Trophoblast cell (in vitro differentiated cells and primary cell): ENCODE results near the gene SCP2.

Experiments used
- DNase-seq, 2 donors: peaks; one replicate each; pipeline ENCODE4 v3.0.0-alpha.2; 2016
- H2AFZ ChIP-seq: 2 replicates; pipeline ENCODE4 v1.6.1; 2013; ENCODE audit warnings: low read length, moderate library complexity, mild to moderate bottlenecking; ENCODE audit not compliant: insufficient read depth, poor library complexity
- H2AK5ac ChIP-seq: 2 replicates; pipeline ENCODE4 v1.6.1; 2013; ENCODE audit warnings: mild to moderate bottlenecking, low read length
- H2BK120ac ChIP-seq: 2 replicates; pipeline ENCODE4 v1.6.1; 2013; ENCODE audit warnings: low read length, mild to moderate bottlenecking, moderate library complexity; ENCODE audit not compliant: insufficient read depth, poor library complexity
- H2BK12ac ChIP-seq: 2 replicates; pipeline ENCODE4 v1.6.1; 2013; ENCODE audit warnings: mild to moderate bottlenecking, low read length, moderate library complexity
- H2BK5ac ChIP-seq: 2 replicates; pipeline ENCODE4 v1.6.1; 2013; ENCODE audit warnings: low read length, low read depth, moderate library complexity, mild to moderate bottlenecking; ENCODE audit not compliant: poor library complexity
- H3K14ac ChIP-seq: 2 replicates; pipeline ENCODE4 v1.6.1; 2013; ENCODE audit warnings: mild to moderate bottlenecking, low read length
- H3K18ac ChIP-seq: 2 replicates; pipeline ENCODE4 v1.6.1; 2013; ENCODE audit warnings: mild to moderate bottlenecking, low read length
- H3K23ac ChIP-seq: 2 replicates; pipeline ENCODE4 v1.6.1; 2013; ENCODE audit warnings: low read length
- H3K27ac ChIP-seq: 2 replicates; pipeline ENCODE4 v1.5.1; 2013; ENCODE audit warnings: low read depth, mild to moderate bottlenecking, inconsistent platforms, low read length, moderate library complexity
- H3K27me3 ChIP-seq: 2 replicates; pipeline ENCODE4 v1.6.1; 2013; ENCODE audit warnings: inconsistent platforms, mild to moderate bottlenecking, low read length, moderate library complexity; ENCODE audit not compliant: insufficient read depth
- H3K36me3 ChIP-seq, 2 experiments: 1 replicate in 1 of 2; 2 replicates in 1 of 2; pipeline ENCODE4 v1.6.1; 2013; ENCODE audit warnings: low read length in 2 of 2, mild to moderate bottlenecking in 2 of 2, moderate library complexity in 1 of 2; ENCODE audit not compliant: insufficient read depth in 2 of 2, control insufficient read depth in 1 of 2
- H3K4ac ChIP-seq: 2 replicates; pipeline ENCODE4 v1.6.1; 2013; ENCODE audit warnings: low read depth, mild to moderate bottlenecking, low read length, moderate library complexity
- H3K4me1 ChIP-seq, 2 experiments: 1 replicate in 1 of 2; 2 replicates in 1 of 2; pipeline ENCODE4 v1.6.1; 2013; ENCODE audit warnings: low read length in 2 of 2, mild to moderate bottlenecking in 2 of 2, moderate library complexity in 1 of 2; ENCODE audit not compliant: insufficient read depth in 2 of 2, control insufficient read depth in 1 of 2
- H3K4me2 ChIP-seq: 2 replicates; pipeline ENCODE4 v1.6.1; 2013; ENCODE audit warnings: inconsistent platforms, mild to moderate bottlenecking, low read length, moderate library complexity
- H3K4me3 ChIP-seq: 2 replicates; pipeline ENCODE4 v1.5.1; 2013; ENCODE audit warnings: mild to moderate bottlenecking, low read depth, low read length, inconsistent platforms
- H3K79me1 ChIP-seq: one replicate; pipeline ENCODE4 v1.6.1; 2013; ENCODE audit warnings: low read length
- H3K79me2 ChIP-seq: 2 replicates; pipeline ENCODE4 v1.6.1; 2013; ENCODE audit warnings: low read length, mild to moderate bottlenecking; ENCODE audit not compliant: control insufficient read depth, insufficient read depth, poor library complexity
- H3K9ac ChIP-seq: 2 replicates; pipeline ENCODE4 v1.6.1; 2013; ENCODE audit warnings: mild to moderate bottlenecking, low read length
- H3K9me3 ChIP-seq: 2 replicates; pipeline ENCODE4 v1.6.1; 2013; ENCODE audit warnings: low read depth, mild to moderate bottlenecking, control low read depth, inconsistent platforms, low read length; ENCODE audit not compliant: insufficient read depth
- H4K12ac ChIP-seq: 2 replicates; pipeline ENCODE4 v1.6.1; 2013; ENCODE audit warnings: low read depth, mild to moderate bottlenecking, low read length, moderate library complexity
- H4K8ac ChIP-seq: 2 replicates; pipeline ENCODE4 v1.6.1; 2013; ENCODE audit warnings: low read depth, mild to moderate bottlenecking, low read length, moderate library complexity
- H4K91ac ChIP-seq: one replicate; pipeline ENCODE4 v1.6.1; 2013; ENCODE audit warnings: low read depth, mild to moderate bottlenecking, low read length, moderate library complexity
- WGBS: extraction: QIAGEN DNeasy Blood & Tissue Kit; methylation state at CpG from one replicate; pipeline ENCODE4 v1.1.7; 2013; ENCODE audit warnings: missing lambda C conversion rate; ENCODE audit not compliant: insufficient read length, insufficient coverage; ENCODE audit errors: extremely low coverage; 5-methylcytosine and 5-hydroxymethylcytosine counted together

Gene SCP2

DNA sequence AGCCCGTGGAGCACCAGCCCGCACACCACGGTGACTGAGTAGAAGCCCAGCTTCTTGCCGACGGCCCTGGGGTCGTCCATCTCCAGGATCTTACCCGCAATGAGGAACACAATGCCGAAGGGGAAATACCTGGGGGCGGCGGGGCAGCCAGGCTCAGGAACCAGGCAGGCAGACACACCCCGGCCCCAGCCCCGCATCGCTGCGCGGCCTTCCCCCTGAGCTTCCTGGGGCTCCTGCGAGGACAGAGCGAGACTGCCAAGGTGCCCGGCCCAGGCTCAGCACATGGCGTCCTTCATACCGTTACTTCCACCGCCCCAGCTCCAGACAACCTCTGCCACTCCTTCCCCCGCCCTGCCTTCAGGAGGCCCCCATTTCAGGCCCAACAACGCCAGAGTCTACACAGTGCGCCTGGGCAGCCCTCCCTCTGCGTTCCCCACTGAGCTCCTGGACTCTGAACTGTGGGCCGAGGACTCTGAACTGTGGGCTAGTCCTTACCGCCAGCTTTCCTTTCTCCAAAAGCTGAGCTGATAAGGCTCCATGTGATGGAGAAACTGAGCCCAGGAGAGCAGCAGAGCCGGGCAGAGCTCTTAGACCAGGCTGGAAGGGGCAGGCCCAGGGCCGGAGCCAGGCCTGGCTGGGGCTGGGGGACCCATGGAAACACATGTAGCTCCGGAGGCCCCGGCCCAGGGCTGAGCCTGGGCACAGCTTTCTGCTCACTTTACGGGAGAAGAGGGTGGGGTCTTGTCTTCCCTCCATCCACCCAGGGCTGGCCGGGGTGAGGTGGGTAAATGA, 165.8 kb downstream of the SCP2 start:
- Histone ChIP-seq H2AK5ac (no peak overlapping the region), H2BK12ac (no peak overlapping the region), H3K27ac (no peak overlapping the region), H3K27me3 (no peaks in the 10 kb centered on the region), H3K14ac (no peak overlapping the region), H4K8ac (no peak overlapping the region), H4K91ac (no peak overlapping the region), H3K23ac (no peak overlapping the region), H3K4me3 (no peak overlapping the region), H3K4ac (no peak overlapping the region), H2AFZ (no peak overlapping the region), H3K4me1 (peaks cover 3 to 5% of the 10 kb centered on the region in 2 experiments), H3K9me3 (peaks cover 30% of the 10 kb centered on the region), H3K4me2 (no peak overlapping the region), H3K36me3 (no peaks in the 10 kb centered on the region), H3K18ac (no peak overlapping the region), H4K12ac (no peak overlapping the region), H2BK5ac (no peak overlapping the region), H3K9ac (no peak overlapping the region), H3K79me1 (no peaks in the 10 kb centered on the region), H3K79me2 (no peaks in the 10 kb centered on the region), H2BK120ac (no peak overlapping the region)
- WGBS: no CpG with 5 or more reads among the region's 33 CpGs
- no peak for DNase-seq

DNA sequence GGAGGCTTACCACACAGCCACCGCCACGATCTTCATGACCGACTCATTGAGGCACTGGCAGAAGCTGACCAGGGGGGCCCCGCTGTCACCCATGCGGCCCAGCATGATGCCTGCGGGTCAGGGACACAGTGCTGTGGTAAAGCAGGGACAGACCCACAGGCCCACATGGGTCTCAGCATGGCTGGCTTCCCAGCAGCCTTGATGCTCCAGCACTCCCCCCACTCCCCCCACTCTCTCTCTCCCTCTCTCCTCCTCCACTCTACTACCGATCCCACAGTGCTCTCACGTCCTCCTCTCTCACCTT, 166.3 kb downstream of the SCP2 start:
- no peak overlapping the region for H3K23ac ChIP-seq
- no peak overlapping the region for H3K9ac ChIP-seq
- H2AK5ac ChIP-seq: no peak overlapping the region
- H4K12ac ChIP-seq: no peak overlapping the region
- H3K4me3 ChIP-seq: no peak overlapping the region
- H3K27ac ChIP-seq: no peak overlapping the region
- no peak overlapping the region for H2BK5ac ChIP-seq
- no peaks in the 10 kb centered on the region for H3K36me3 ChIP-seq
- no peak overlapping the region for H2BK12ac ChIP-seq
- H3K79me2 ChIP-seq: no peaks in the 10 kb centered on the region
- no peaks in the 10 kb centered on the region for H3K27me3 ChIP-seq
- no peak overlapping the region for H3K14ac ChIP-seq
- no peak overlapping the region for H4K91ac ChIP-seq
- DNase-seq: no peak
- H3K9me3 ChIP-seq: peaks cover 35% of the 10 kb centered on the region
- no peak overlapping the region for H3K18ac ChIP-seq
- H3K79me1 ChIP-seq: no peaks in the 10 kb centered on the region
- H3K4me2 ChIP-seq: no peak overlapping the region
- no CpG with 5 or more reads among the region's 8 CpGs for WGBS
- no peak overlapping the region for H2AFZ ChIP-seq
- H2BK120ac ChIP-seq: no peak overlapping the region
- H3K4ac ChIP-seq: no peak overlapping the region
- peaks cover 3 to 5% of the 10 kb centered on the region in 2 experiments for H3K4me1 ChIP-seq
- no peak overlapping the region for H4K8ac ChIP-seq

DNA sequence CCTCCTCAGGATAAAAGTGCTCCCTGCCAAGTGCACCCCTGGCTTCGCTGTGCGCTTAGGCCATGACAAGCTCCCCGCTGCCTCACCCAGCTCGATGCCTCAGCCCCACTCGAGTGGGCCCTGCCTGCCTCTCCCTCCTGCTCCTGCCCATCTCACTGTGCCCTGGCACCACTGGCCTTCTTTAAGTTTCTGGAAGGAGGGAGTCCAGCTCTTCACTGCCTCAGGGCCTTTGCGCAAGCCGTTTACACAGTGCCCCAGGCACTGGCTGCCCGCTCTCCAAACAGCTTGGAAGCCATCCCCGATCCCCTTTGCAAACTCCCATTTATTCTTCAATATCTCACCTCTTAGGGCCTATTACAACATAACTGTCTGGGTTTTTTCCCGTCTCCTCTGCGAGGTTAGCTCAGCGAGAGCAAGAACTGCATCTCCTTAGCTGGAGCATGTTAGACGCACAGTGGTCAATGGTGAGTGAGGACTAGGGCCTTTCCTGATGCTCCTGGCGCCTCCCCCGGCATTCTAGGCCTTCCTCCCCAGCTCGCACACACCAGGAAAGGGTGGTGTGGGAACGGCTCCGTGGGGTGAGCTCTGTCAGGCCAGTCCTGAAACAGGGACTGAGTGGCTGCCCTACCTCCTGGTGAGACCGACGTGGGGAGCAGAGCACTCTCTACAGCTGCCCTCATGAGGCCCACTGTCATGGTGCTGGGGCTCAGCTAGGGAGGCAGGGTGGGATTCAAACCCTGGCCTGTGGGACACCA, 166.9 kb downstream of the SCP2 start:
- Histone ChIP-seq H3K4ac (no peak overlapping the region), H3K9me3 (peaks cover 41% of the 10 kb centered on the region), H3K4me3 (peak overlapping the region; percentile 12), H3K27me3 (no peaks in the 10 kb centered on the region), H3K79me1 (no peaks in the 10 kb centered on the region), H3K18ac (no peak overlapping the region), H3K79me2 (no peaks in the 10 kb centered on the region), H3K27ac (no peak overlapping the region), H3K4me2 (no peak overlapping the region), H3K23ac (no peak overlapping the region), H4K8ac (no peak overlapping the region), H2BK5ac (no peak overlapping the region), H2BK120ac (no peak overlapping the region), H3K14ac (no peak overlapping the region), H3K4me1 (peaks cover 3 to 5% of the 10 kb centered on the region in 2 experiments), H4K91ac (no peak overlapping the region), H2BK12ac (no peak overlapping the region), H2AK5ac (no peak overlapping the region), H4K12ac (no peak overlapping the region), H2AFZ (no peak overlapping the region), H3K36me3 (no peaks in the 10 kb centered on the region), H3K9ac (no peak overlapping the region)
- DNase-seq: peak; percentile 24 to 73
- no CpG with 5 or more reads among the region's 20 CpGs for WGBS

DNA sequence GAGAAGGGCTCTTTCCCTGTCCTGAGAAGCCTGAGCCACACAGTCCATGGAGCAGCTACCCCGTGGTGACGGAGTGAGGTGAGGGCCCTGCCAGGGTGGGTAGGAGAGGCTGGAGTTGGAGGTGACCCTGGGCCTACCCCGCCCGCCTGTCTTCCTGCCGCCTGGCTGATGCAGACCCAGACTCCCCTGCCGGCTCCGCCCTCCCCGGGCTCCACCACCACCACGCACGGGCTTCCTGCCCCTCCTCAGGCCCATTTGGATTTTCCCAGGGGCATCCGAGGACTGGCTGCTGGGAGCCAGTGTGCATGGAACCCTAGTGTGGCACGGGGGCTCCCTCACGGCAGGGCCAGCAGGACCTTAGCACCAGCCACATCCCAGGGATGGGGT, 167.4 kb downstream of the SCP2 start:
- Histone ChIP-seq H3K18ac (no peak overlapping the region), H3K79me1 (no peaks in the 10 kb centered on the region), H3K23ac (no peak overlapping the region), H3K27ac (no peak overlapping the region), H2BK12ac (no peak overlapping the region), H4K12ac (no peak overlapping the region), H2AK5ac (no peak overlapping the region), H3K9me3 (peaks cover 47% of the 10 kb centered on the region), H3K4me1 (peaks cover 2 to 3% of the 10 kb centered on the region in 2 experiments), H2BK5ac (no peak overlapping the region), H2BK120ac (no peak overlapping the region), H3K14ac (no peak overlapping the region), H3K4ac (no peak overlapping the region), H3K36me3 (no peaks in the 10 kb centered on the region), H3K4me2 (no peak overlapping the region), H3K79me2 (no peaks in the 10 kb centered on the region), H3K27me3 (no peaks in the 10 kb centered on the region), H3K9ac (no peak overlapping the region), H3K4me3 (no peak overlapping the region), H4K91ac (no peak overlapping the region), H2AFZ (no peak overlapping the region), H4K8ac (no peak overlapping the region)
- WGBS: no CpG with 5 or more reads among the region's 13 CpGs
- no peak for DNase-seq
